ENCODE data around the gene FAM222B. TPM values are rescaled to one million over a fixed set of nuclear protein-coding genes. Genes with fewer than 3 reads are reported as not detected.

FAM222B gene
- total RNA-seq, 2 experiments from 2014 or later: 20.1 to 20.3 TPM

- ChIA-PET CTCF (no interaction called here), POLR2A (no interaction called here)
Measured at GRCh38 chr17:28717578-28718332, 124.8 kb downstream of the FAM222B start, which contains the start of gene RAB34. TSS of gene RAB34 (minus strand) at chr17:28717868. CDS start at chr17:28717266, 602 bp downstream.

DNA sequence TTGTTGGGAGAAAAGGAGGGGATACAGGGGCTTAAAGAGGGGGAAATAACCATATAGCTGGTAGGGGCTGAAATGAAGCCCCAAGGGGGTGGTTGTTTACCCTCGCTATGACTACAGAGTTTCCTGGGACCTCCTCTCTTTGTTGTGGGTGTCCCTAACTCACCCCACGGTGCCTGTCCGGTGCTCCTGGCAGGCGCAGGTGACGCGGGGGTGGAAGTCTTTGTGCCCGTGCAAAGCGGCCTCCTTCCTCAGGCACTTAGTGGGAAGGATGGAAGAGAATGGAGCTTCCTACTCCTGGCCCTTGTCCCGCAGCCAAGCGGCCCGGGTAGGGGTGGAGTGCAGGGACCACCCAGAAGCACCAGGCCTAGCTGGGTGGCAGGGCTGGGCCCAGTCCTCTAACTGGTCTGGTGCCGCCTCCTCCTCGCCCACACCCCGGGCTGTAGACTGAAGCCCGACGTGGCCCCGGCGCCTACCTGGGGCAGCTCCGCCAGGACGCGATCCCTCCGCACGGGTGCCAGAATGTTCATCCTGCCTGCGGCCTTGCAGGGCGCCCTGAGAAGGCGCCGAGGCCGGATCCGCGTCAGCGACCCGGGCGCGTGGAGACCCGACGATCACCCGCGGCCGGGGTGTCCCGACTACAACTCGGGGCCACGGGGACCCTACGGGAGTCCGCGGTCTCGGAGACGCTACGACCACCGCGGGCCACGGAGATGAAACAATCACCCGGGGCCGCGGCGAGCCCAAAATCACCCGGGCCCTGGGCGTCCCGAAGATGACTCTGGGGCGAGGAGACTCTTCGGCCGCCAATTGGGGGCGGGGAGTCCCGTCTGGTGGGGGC lies 125.6 kb downstream of the FAM222B start:
- CTCF ChIA-PET: interaction anchor here (0.5 to 2.2 kb wide), 2 partner anchors 10 to 1053 kb away, joined by 3 to 10 read pairs; no protein-coding TSS in a partner anchor
- POLR2A ChIA-PET: no interaction called here

DNA sequence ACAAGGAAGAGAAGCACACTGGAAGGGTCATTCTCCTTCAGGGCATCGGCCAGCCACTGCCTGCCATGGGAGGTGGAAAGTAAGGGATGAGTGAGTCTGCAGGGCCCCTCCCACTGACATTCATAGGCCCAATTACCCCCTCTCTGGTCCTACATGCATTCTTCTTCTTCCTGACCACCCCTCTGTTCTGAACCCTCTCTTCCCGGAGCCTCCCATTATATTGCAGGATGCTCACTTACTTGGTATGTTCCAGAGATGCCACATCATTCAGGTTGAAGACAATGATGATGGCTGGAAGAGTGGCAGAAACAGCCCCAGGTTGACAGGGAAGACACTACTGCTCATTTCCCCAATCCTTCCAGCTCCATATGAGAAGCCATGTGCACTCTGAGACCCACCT lies 127.4 kb downstream of the FAM222B start:
- CTCF ChIA-PET: interaction anchor here (2.2 kb wide), 1 partner anchor 12 kb away, joined by 10 read pairs; no protein-coding TSS in a partner anchor
- POLR2A ChIA-PET: no interaction called here

- CTCF ChIA-PET: no interaction called here
- POLR2A ChIA-PET: no interaction called here
Measured at GRCh38 chr17:28714281-28714680, 128.3 kb downstream of the FAM222B start.

GRCh38 chr17:28712705-28713415 lies 129.7 kb downstream of the FAM222B start:
- CTCF ChIA-PET: interaction anchor here (1.1 kb wide), 1 partner anchor 15 kb away, joined by 3 read pairs; no protein-coding TSS in a partner anchor
- POLR2A ChIA-PET: interaction anchor here (0.6 to 2.2 kb wide), 3 partner anchors 8 to 51 kb away, joined by 3 to 43 read pairs (median 3); partner anchors contain the start of genes RPL23A, SDF2 and SUPT6H

- ChIA-PET CTCF (interaction anchor here (1.0 to 1.9 kb wide), 3 partner anchors 8 to 68 kb away, joined by 3 to 8 read pairs (median 7); partner anchors contain the start of genes RPL23A and TLCD1), POLR2A (interaction anchor here (0.6 to 2.2 kb wide), 5 partner anchors 9 to 130 kb away, joined by 3 to 43 read pairs (median 3); partner anchors contain the start of genes RPL23A, SDF2, SUPT6H and TLCD1)
Measured at GRCh38 chr17:28712032-28712704, 130.4 kb downstream of the FAM222B start.

DNA sequence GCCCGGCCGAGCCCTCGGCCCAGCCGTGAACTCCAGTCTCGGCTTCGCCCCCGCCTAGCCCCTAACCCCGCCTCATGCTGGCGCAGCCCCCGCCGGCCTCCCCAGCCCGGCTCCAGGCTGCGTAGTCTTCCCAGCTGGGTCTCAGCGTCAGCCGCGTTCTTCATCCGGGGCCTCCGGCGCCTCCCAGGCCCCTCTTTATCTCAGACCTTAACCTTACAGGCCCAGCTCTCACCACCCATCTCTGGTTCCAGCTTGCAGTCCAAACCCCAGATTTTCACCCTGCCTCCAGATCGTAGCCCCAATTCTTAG lies 130.9 kb downstream of the FAM222B start, which contains the start of gene PROCA1:
Gene PROCA1, minus strand, starts transcription at position 166 of the 309 bp plus-strand sequence. CDS start 228 bp downstream, outside the sequence.
- ChIA-PET CTCF (interaction anchor here (1.0 to 1.9 kb wide), 5 partner anchors 8 to 68 kb away, joined by 3 to 8 read pairs (median 3); partner anchors contain the start of genes NEK8, RPL23A and TLCD1), POLR2A (interaction anchor here (0.5 to 2.2 kb wide), 11 partner anchors 9 to 240 kb away, joined by 3 to 43 read pairs (median 5); partner anchors contain the start of genes BLTP2, RPL23A, SDF2 and SUPT6H)

DNA sequence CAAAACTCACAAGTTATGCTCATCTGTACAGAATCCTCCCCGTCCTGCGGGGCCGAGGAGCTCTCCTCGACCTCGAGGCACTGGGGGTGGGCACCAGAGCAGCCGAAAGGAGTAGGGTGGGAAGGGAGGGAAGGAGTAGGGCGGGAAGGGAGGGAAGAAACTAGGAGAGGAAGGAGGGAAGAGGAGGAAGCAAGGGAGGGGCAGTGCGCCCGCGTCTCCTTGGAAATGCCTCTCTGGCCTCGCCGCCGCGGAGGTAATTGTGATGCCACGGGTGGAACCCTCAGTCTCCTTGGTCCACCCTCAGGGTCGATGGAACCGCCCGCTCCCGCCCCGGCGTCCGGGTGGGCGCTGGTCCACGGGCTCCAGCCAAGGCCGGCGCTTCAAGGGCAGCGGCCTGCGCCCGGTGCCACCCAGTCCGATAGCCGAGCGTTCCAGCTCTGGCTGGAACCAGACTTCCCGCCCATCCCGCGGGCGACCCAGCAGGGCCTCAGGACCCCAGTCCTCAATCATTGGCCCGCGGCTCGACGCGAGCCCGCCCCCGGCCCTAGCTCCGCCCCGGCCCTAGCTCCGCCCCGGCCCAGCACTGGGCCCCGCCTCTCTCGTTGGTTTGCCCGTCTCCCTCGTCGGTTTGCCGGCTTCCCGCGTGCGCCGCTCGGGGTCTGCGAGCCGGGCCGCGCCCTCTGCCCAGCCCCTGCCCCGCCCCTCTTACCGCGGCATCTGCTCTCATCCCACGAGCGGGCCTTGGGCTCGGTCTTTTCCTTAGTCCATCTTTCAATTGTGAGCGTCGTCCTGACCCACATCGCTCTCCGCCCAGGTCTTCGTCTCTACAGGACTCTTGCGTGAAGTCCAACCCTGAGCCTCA lies 131.5 kb downstream of the FAM222B start:
- POLR2A ChIA-PET: interaction anchor here (0.5 to 2.2 kb wide), 11 partner anchors 10 to 241 kb away, joined by 3 to 43 read pairs (median 5); partner anchors contain the start of genes BLTP2, RPL23A, SDF2 and SUPT6H
- CTCF ChIA-PET: interaction anchor here (1.0 to 1.9 kb wide), 5 partner anchors 9 to 67 kb away, joined by 3 to 8 read pairs (median 3); partner anchors contain the start of genes NEK8, RPL23A and TLCD1

DNA sequence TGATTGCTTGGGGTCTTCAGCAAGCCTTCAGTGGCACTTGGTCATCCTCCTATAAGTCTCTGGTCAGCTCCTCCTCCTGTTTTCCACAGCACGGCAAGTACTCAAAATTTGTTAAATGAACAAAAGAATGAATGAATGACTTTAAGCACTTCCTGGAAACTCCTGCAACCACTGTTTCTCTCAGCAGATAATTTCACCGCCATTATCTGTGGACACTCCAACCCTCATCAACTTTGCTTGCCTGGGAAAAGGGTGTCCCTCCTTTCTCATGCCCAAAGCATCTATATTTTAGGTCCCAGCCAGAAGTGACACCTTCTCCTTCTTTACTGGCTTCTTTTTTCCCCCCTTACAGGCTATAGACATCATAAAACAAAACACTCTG lies 135.3 kb downstream of the FAM222B start:
- POLR2A ChIA-PET: no interaction called here
- CTCF ChIA-PET: no interaction called here

- POLR2A ChIA-PET: no interaction called here
- CTCF ChIA-PET: no interaction called here
Measured at GRCh38 chr17:28706471-28707338, 135.9 kb downstream of the FAM222B start.

Other genes starting within 250 kb of the FAM222B start
- gene SPAG5, start 243.8 kb downstream of the FAM222B start, total RNA-seq: 10 to 100 TPM; 94.4 to 95.4 TPM
- gene RSKR, start 228.6 kb downstream of the FAM222B start, total RNA-seq: 10 to 100 TPM; 20.7 to 23.1 TPM
- 100 to 1,000 TPM; 202 to 216 TPM for gene BLTP2, start 197.6 kb downstream of the FAM222B start, total RNA-seq
- 10 to 100 TPM; 44.7 to 47.1 TPM for gene SDF2, start 180.9 kb downstream of the FAM222B start, total RNA-seq
- gene SUPT6H, start 180.6 kb downstream of the FAM222B start, total RNA-seq: 10 to 100 TPM; 81.7 to 82.6 TPM
- gene PROCA1, start 130.9 kb downstream of the FAM222B start, total RNA-seq: 1 to 10 TPM; 3.9 to 4.8 TPM
- 10 to 100 TPM in 1 of 2 experiments, 1 to 10 TPM in 1; 8.5 to 11.7 TPM for gene RAB34, start 124.9 kb downstream of the FAM222B start, total RNA-seq
- 1,000 to 10,000 TPM; 2,504 to 2,566 TPM for gene RPL23A, start 122.8 kb downstream of the FAM222B start, total RNA-seq
- 10 to 100 TPM; 20.1 to 22.0 TPM for gene TLCD1, start 116.6 kb downstream of the FAM222B start, total RNA-seq
- 1 to 10 TPM; 6.0 to 6.8 TPM for gene NEK8, start 114.0 kb downstream of the FAM222B start, total RNA-seq
- gene TRAF4, start 98.8 kb downstream of the FAM222B start, total RNA-seq: 100 to 1,000 TPM; 158 to 159 TPM
- gene ERAL1, start 12.2 kb upstream of the FAM222B start, total RNA-seq: 10 to 100 TPM; 72.3 to 76.4 TPM
- gene FLOT2, start 54.9 kb upstream of the FAM222B start, total RNA-seq: 10 to 100 TPM; 89.8 to 96.5 TPM
- 10 to 100 TPM; 33.6 to 34.3 TPM for gene DHRS13, start 60.3 kb upstream of the FAM222B start, total RNA-seq
- gene PHF12, start 108.7 kb upstream of the FAM222B start, total RNA-seq: 10 to 100 TPM; 47.4 to 48.5 TPM
- not detected for gene SEZ6, start 163.2 kb upstream of the FAM222B start, total RNA-seq
- gene PIPOX, start 200.4 kb upstream of the FAM222B start, total RNA-seq: 1 to 10 TPM; 1.6 to 1.8 TPM